HG02970 (cell line): Measurements from ENCODE around the gene RERE.

Experiments
- ATAC-seq: cut with Tn5 transposase; IDR thresholded peaks from one replicate; pipeline ENCODE4 v1.9.1; 2021; ENCODE audit warnings: mild to moderate bottlenecking, moderate library complexity, moderate number of reproducible peaks; ENCODE audit not compliant: unreplicated experiment, low FRiP score

Gene RERE

GRCh38 chr1:8334106-8334851 lies 483.2 kb downstream of the RERE start:
- no peak for ATAC-seq

- no peak for ATAC-seq
Observed at GRCh38 chr1:8333246-8333987, 484.0 kb downstream of the RERE start.

GRCh38 chr1:8332806-8333205 lies 484.6 kb downstream of the RERE start:
- ATAC-seq = no peak

- no peak for ATAC-seq
Observed at GRCh38 chr1:8330271-8331125, 486.9 kb downstream of the RERE start.

GRCh38 chr1:8329858-8330257 lies 487.6 kb downstream of the RERE start:
- ATAC-seq = no peak

GRCh38 chr1:8329439-8329838 lies 488.0 kb downstream of the RERE start:
- no peak for ATAC-seq

GRCh38 chr1:8328271-8328670 lies 489.2 kb downstream of the RERE start:
- ATAC-seq = no peak

- ATAC-seq = no peak
Observed at GRCh38 chr1:8326265-8326664, 491.2 kb downstream of the RERE start.

GRCh38 chr1:8325771-8326170 lies 491.7 kb downstream of the RERE start:
- ATAC-seq = no peak

GRCh38 chr1:8324176-8324810 lies 493.1 kb downstream of the RERE start:
- no peak for ATAC-seq

- no peak for ATAC-seq
Observed at GRCh38 chr1:8323706-8324105, 493.7 kb downstream of the RERE start.

GRCh38 chr1:8321612-8322011 lies 495.8 kb downstream of the RERE start:
- ATAC-seq = no peak

GRCh38 chr1:8318436-8318835 lies 499.0 kb downstream of the RERE start:
- no peak for ATAC-seq

- ATAC-seq = peak; percentile 62
Observed at GRCh38 chr1:8317647-8318381, 499.6 kb downstream of the RERE start, which contains the start of gene SLC45A1. TSS of gene SLC45A1 (plus strand) at chr1:8318114. CDS start at chr1:8324330, 6,216 bp downstream.

- no peak for ATAC-seq
Observed at GRCh38 chr1:8315573-8316475, 501.6 kb downstream of the RERE start.

GRCh38 chr1:8314346-8315280 lies 502.8 kb downstream of the RERE start:
- ATAC-seq = no peak

- ATAC-seq = no peak
Observed at GRCh38 chr1:8313231-8313630, 504.2 kb downstream of the RERE start.
